ENCODE measurements around the gene FNBP1.

- no peak for TF ChIP-seq CTCF (tag by site-specific recombination; IDR thresholded peaks at IDR 0.05)
- no peak for TF ChIP-seq ZNF292 (tag by site-specific recombination; IDR thresholded peaks at IDR 0.05; ENCODE audit: borderline replicate concordance, low read depth)
- no peak for TF ChIP-seq ZSCAN23 (tag by site-specific recombination; IDR thresholded peaks at IDR 0.05)
- no peak for TF ChIP-seq ZBTB17 (tag by site-specific recombination; IDR thresholded peaks at IDR 0.05)
- TF ChIP-seq ZNF610 (tag by site-specific recombination; IDR thresholded peaks at IDR 0.05; ENCODE audit: borderline replicate concordance): no peak
- TF ChIP-seq ZNF133 (tag by site-specific recombination; IDR thresholded peaks at IDR 0.05): no peak
- TF ChIP-seq ZNF792 (tag by site-specific recombination; IDR thresholded peaks at IDR 0.05): no peak
- TF ChIP-seq ZFP37 (tag by site-specific recombination; IDR thresholded peaks at IDR 0.05): no peak
- TF ChIP-seq, protein P1, sequence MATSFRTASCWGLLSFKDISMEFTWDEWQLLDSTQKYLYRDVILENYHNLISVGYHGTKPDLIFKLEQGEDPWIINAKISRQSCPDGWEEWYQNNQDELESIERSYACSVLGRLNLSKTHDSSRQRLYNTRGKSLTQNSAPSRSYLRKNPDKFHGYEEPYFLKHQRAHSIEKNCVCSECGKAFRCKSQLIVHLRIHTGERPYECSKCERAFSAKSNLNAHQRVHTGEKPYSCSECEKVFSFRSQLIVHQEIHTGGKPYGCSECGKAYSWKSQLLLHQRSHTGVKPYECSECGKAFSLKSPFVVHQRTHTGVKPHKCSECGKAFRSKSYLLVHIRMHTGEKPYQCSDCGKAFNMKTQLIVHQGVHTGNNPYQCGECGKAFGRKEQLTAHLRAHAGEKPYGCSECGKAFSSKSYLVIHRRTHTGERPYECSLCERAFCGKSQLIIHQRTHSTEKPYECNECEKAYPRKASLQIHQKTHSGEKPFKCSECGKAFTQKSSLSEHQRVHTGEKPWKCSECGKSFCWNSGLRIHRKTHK (tag by site-specific recombination; IDR thresholded peaks at IDR 0.05): no peak
- no peak for TF ChIP-seq ZNF335 (tag by site-specific recombination; conservative IDR thresholded peaks at IDR 0.05)
Observed at GRCh38 chr9:129936222-129936621, 106.8 kb downstream of the FNBP1 start.
